Measurements from ENCODE around the gene SLC22A15.
A peak's percentile ranks its signal among the peaks of the same experiment; 100 is the strongest.
"Not testable (repeated sequence)": the region's sequence is repeated elsewhere in the genome, so short reads cannot be mapped to it uniquely, and the experiment has no call there.

The SLC22A15 gene

GRCh38 chr1:115954684-115955083 is 21.6 kb upstream of the SLC22A15 start:
- no peaks in the 10 kb centered on the region for H3K27me3 ChIP-seq (ENCODE audit: control insufficient read depth in 2 of 2, insufficient read depth in 2 of 2, low read length in 2 of 2)
- no peak overlapping the region for H3K27ac ChIP-seq (ENCODE audit: low read depth in 2 of 2, low read length in 2 of 2)
- H3K36me3 ChIP-seq (ENCODE audit: control insufficient read depth in 2 of 2, insufficient read depth in 2 of 2, low read length in 2 of 2) = no peaks in the 10 kb centered on the region
- H3K9ac ChIP-seq (ENCODE audit: low read depth in 1 of 2, low read length in 2 of 2) = no peak overlapping the region
- no peaks in the 10 kb centered on the region for H3K9me3 ChIP-seq (ENCODE audit: control insufficient read depth in 2 of 2, low read length in 2 of 2)
- no peaks in the 10 kb centered on the region for H3K4me1 ChIP-seq (ENCODE audit: control insufficient read depth in 2 of 2, insufficient read depth in 2 of 2, low read length in 2 of 2)
- no peak overlapping the region for H3K4me3 ChIP-seq (ENCODE audit: low read length in 2 of 2)

- no peak overlapping the region for H3K4me3 ChIP-seq (ENCODE audit: low read length in 2 of 2)
- no peaks in the 10 kb centered on the region for H3K9me3 ChIP-seq (ENCODE audit: control insufficient read depth in 2 of 2, low read length in 2 of 2)
- H3K4me1 ChIP-seq (ENCODE audit: control insufficient read depth in 2 of 2, insufficient read depth in 2 of 2, low read length in 2 of 2) = no peaks in the 10 kb centered on the region
- no peak overlapping the region for H3K9ac ChIP-seq (ENCODE audit: low read depth in 1 of 2, low read length in 2 of 2)
- no peak overlapping the region for H3K27ac ChIP-seq (ENCODE audit: low read depth in 2 of 2, low read length in 2 of 2)
- H3K27me3 ChIP-seq (ENCODE audit: control insufficient read depth in 2 of 2, insufficient read depth in 2 of 2, low read length in 2 of 2) = no peaks in the 10 kb centered on the region
- H3K36me3 ChIP-seq (ENCODE audit: control insufficient read depth in 2 of 2, insufficient read depth in 2 of 2, low read length in 2 of 2) = no peaks in the 10 kb centered on the region
These were observed 21.1 kb upstream of the SLC22A15 start for GRCh38 chr1:115955228-115955627.

- H3K36me3 ChIP-seq (ENCODE audit: control insufficient read depth in 2 of 2, insufficient read depth in 2 of 2, low read length in 2 of 2) = no peaks in the 10 kb centered on the region
- no peaks in the 10 kb centered on the region for H3K4me1 ChIP-seq (ENCODE audit: control insufficient read depth in 2 of 2, insufficient read depth in 2 of 2, low read length in 2 of 2)
- H3K9me3 ChIP-seq (ENCODE audit: control insufficient read depth in 2 of 2, low read length in 2 of 2) = no peaks in the 10 kb centered on the region
- H3K4me3 ChIP-seq (ENCODE audit: low read length in 2 of 2) = no peak overlapping the region
- H3K27me3 ChIP-seq (ENCODE audit: control insufficient read depth in 2 of 2, insufficient read depth in 2 of 2, low read length in 2 of 2) = no peaks in the 10 kb centered on the region
- no peak overlapping the region for H3K9ac ChIP-seq (ENCODE audit: low read depth in 1 of 2, low read length in 2 of 2)
- no peak overlapping the region for H3K27ac ChIP-seq (ENCODE audit: low read depth in 2 of 2, low read length in 2 of 2)
These were observed 17.4 kb upstream of the SLC22A15 start for GRCh38 chr1:115958866-115959265.

- no peaks in the 10 kb centered on the region for H3K9me3 ChIP-seq (ENCODE audit: control insufficient read depth in 2 of 2, low read length in 2 of 2)
- H3K27ac ChIP-seq (ENCODE audit: low read depth in 2 of 2, low read length in 2 of 2) = no peak overlapping the region
- H3K4me3 ChIP-seq (ENCODE audit: low read length in 2 of 2) = no peak overlapping the region
- H3K27me3 ChIP-seq (ENCODE audit: control insufficient read depth in 2 of 2, insufficient read depth in 2 of 2, low read length in 2 of 2) = peaks cover 0 to 5% of the 10 kb centered on the region in 2 donors
- H3K9ac ChIP-seq (ENCODE audit: low read depth in 1 of 2, low read length in 2 of 2) = no peak overlapping the region
- no peaks in the 10 kb centered on the region for H3K4me1 ChIP-seq (ENCODE audit: control insufficient read depth in 2 of 2, insufficient read depth in 2 of 2, low read length in 2 of 2)
- no peaks in the 10 kb centered on the region for H3K36me3 ChIP-seq (ENCODE audit: control insufficient read depth in 2 of 2, insufficient read depth in 2 of 2, low read length in 2 of 2)
These were observed 6.8 kb upstream of the SLC22A15 start for GRCh38 chr1:115969509-115969908.

GRCh38 chr1:115971778-115972177 is 4.5 kb upstream of the SLC22A15 start:
- H3K9ac ChIP-seq (ENCODE audit: low read depth in 1 of 2, low read length in 2 of 2); H3K27ac ChIP-seq (ENCODE audit: low read depth in 2 of 2, low read length in 2 of 2); H3K4me1 ChIP-seq (ENCODE audit: control insufficient read depth in 2 of 2, insufficient read depth in 2 of 2, low read length in 2 of 2); H3K4me3 ChIP-seq (ENCODE audit: low read length in 2 of 2); H3K36me3 ChIP-seq (ENCODE audit: control insufficient read depth in 2 of 2, insufficient read depth in 2 of 2, low read length in 2 of 2); H3K9me3 ChIP-seq (ENCODE audit: control insufficient read depth in 2 of 2, low read length in 2 of 2); H3K27me3 ChIP-seq (ENCODE audit: control insufficient read depth in 2 of 2, insufficient read depth in 2 of 2, low read length in 2 of 2): not testable (repeated sequence)

- Histone ChIP-seq H3K4me1 (ENCODE audit: control insufficient read depth in 2 of 2, insufficient read depth in 2 of 2, low read length in 2 of 2) (peaks cover 7 to 9% of the 10 kb centered on the region in 2 donors), H3K27ac (ENCODE audit: low read depth in 2 of 2, low read length in 2 of 2) (no peak overlapping the region), H3K9me3 (ENCODE audit: control insufficient read depth in 2 of 2, low read length in 2 of 2) (no peaks in the 10 kb centered on the region), H3K36me3 (ENCODE audit: control insufficient read depth in 2 of 2, insufficient read depth in 2 of 2, low read length in 2 of 2) (no peaks in the 10 kb centered on the region), H3K27me3 (ENCODE audit: control insufficient read depth in 2 of 2, insufficient read depth in 2 of 2, low read length in 2 of 2) (peaks cover 0 to 3% of the 10 kb centered on the region in 2 donors), H3K9ac (ENCODE audit: low read depth in 1 of 2, low read length in 2 of 2) (no peak overlapping the region), H3K4me3 (ENCODE audit: low read length in 2 of 2) (no peak overlapping the region)
These were observed 3.2 kb upstream of the SLC22A15 start for GRCh38 chr1:115973154-115973553.

- Histone ChIP-seq H3K9ac (ENCODE audit: low read depth in 1 of 2, low read length in 2 of 2) (peak overlapping the region; percentile 56 to 70), H3K4me1 (ENCODE audit: control insufficient read depth in 2 of 2, insufficient read depth in 2 of 2, low read length in 2 of 2) (peaks cover 7 to 9% of the 10 kb centered on the region in 2 donors), H3K4me3 (ENCODE audit: low read length in 2 of 2) (peak overlapping the region; percentile 71 to 77)
These were observed 698 bp upstream of the SLC22A15 start for GRCh38 chr1:115975569-115976061.

GRCh38 chr1:115976921-115977498 is 697 bp downstream of the SLC22A15 start:
- peak overlapping the region; percentile 65 to 77 for H3K4me3 ChIP-seq (ENCODE audit: low read length in 2 of 2)
- no peaks in the 10 kb centered on the region for H3K9me3 ChIP-seq (ENCODE audit: control insufficient read depth in 2 of 2, low read length in 2 of 2)
- peaks cover 7 to 9% of the 10 kb centered on the region in 2 donors for H3K4me1 ChIP-seq (ENCODE audit: control insufficient read depth in 2 of 2, insufficient read depth in 2 of 2, low read length in 2 of 2)
- H3K9ac ChIP-seq (ENCODE audit: low read depth in 1 of 2, low read length in 2 of 2) = peak overlapping the region; percentile 35 to 63
- no peaks in the 10 kb centered on the region for H3K36me3 ChIP-seq (ENCODE audit: control insufficient read depth in 2 of 2, insufficient read depth in 2 of 2, low read length in 2 of 2)
- H3K27ac ChIP-seq (ENCODE audit: low read depth in 2 of 2, low read length in 2 of 2) = peak overlapping the region in 1 of 2 donors; percentile 50
- no peaks in the 10 kb centered on the region for H3K27me3 ChIP-seq (ENCODE audit: control insufficient read depth in 2 of 2, insufficient read depth in 2 of 2, low read length in 2 of 2)

More at GRCh38 chr1:115975569-115976061, 698 bp upstream of the SLC22A15 start:
- Histone ChIP-seq H3K27me3 (ENCODE audit: control insufficient read depth in 2 of 2, insufficient read depth in 2 of 2, low read length in 2 of 2) (no peaks in the 10 kb centered on the region), H3K9me3 (ENCODE audit: control insufficient read depth in 2 of 2, low read length in 2 of 2) (no peaks in the 10 kb centered on the region), H3K27ac (ENCODE audit: low read depth in 2 of 2, low read length in 2 of 2) (peak overlapping the region; percentile 53 to 60), H3K36me3 (ENCODE audit: control insufficient read depth in 2 of 2, insufficient read depth in 2 of 2, low read length in 2 of 2) (no peaks in the 10 kb centered on the region)

- Histone ChIP-seq H3K4me3 (ENCODE audit: low read length in 2 of 2) (peak overlapping the region in 1 of 2 donors; percentile 65), H3K9ac (ENCODE audit: low read depth in 1 of 2, low read length in 2 of 2) (no peak overlapping the region), H3K36me3 (ENCODE audit: control insufficient read depth in 2 of 2, insufficient read depth in 2 of 2, low read length in 2 of 2) (no peaks in the 10 kb centered on the region), H3K27me3 (ENCODE audit: control insufficient read depth in 2 of 2, insufficient read depth in 2 of 2, low read length in 2 of 2) (no peaks in the 10 kb centered on the region), H3K4me1 (ENCODE audit: control insufficient read depth in 2 of 2, insufficient read depth in 2 of 2, low read length in 2 of 2) (peaks cover 7 to 9% of the 10 kb centered on the region in 2 donors), H3K27ac (ENCODE audit: low read depth in 2 of 2, low read length in 2 of 2) (no peak overlapping the region), H3K9me3 (ENCODE audit: control insufficient read depth in 2 of 2, low read length in 2 of 2) (no peaks in the 10 kb centered on the region)
These were observed 1.4 kb downstream of the SLC22A15 start for GRCh38 chr1:115977499-115978258.

- no peaks in the 10 kb centered on the region for H3K9me3 ChIP-seq (ENCODE audit: control insufficient read depth in 2 of 2, low read length in 2 of 2)
- no peak overlapping the region for H3K4me3 ChIP-seq (ENCODE audit: low read length in 2 of 2)
- H3K4me1 ChIP-seq (ENCODE audit: control insufficient read depth in 2 of 2, insufficient read depth in 2 of 2, low read length in 2 of 2) = peaks cover 7 to 9% of the 10 kb centered on the region in 2 donors
- no peaks in the 10 kb centered on the region for H3K36me3 ChIP-seq (ENCODE audit: control insufficient read depth in 2 of 2, insufficient read depth in 2 of 2, low read length in 2 of 2)
- H3K27me3 ChIP-seq (ENCODE audit: control insufficient read depth in 2 of 2, insufficient read depth in 2 of 2, low read length in 2 of 2) = no peaks in the 10 kb centered on the region
- no peak overlapping the region for H3K27ac ChIP-seq (ENCODE audit: low read depth in 2 of 2, low read length in 2 of 2)
- H3K9ac ChIP-seq (ENCODE audit: low read depth in 1 of 2, low read length in 2 of 2) = no peak overlapping the region
These were observed 2.1 kb downstream of the SLC22A15 start for GRCh38 chr1:115978292-115978941.

All from mucosa of rectum (tissue), 2 donors.